ENCODE measurements around the gene DDAH2.

DNA sequence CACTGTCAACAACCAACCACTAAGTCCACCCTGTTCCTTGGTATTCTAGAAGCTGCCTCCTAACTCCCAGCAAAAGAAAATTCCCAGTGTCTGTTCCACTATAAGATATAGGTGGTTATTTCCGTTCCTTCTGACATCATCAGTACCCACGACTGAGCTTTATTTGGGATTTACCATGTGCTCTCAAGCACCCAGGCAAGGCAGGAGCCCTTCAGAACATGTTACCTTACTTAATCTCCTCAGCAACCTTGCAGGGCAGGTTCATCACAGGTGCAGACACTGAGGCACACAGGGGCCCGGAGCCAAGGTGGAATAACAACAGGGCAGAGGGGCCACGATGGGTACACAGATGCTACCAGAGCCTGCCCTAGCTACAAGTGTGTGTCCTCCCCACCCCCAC is 36.7 kb downstream of the DDAH2 start:
- TF ChIP-seq, protein P1, sequence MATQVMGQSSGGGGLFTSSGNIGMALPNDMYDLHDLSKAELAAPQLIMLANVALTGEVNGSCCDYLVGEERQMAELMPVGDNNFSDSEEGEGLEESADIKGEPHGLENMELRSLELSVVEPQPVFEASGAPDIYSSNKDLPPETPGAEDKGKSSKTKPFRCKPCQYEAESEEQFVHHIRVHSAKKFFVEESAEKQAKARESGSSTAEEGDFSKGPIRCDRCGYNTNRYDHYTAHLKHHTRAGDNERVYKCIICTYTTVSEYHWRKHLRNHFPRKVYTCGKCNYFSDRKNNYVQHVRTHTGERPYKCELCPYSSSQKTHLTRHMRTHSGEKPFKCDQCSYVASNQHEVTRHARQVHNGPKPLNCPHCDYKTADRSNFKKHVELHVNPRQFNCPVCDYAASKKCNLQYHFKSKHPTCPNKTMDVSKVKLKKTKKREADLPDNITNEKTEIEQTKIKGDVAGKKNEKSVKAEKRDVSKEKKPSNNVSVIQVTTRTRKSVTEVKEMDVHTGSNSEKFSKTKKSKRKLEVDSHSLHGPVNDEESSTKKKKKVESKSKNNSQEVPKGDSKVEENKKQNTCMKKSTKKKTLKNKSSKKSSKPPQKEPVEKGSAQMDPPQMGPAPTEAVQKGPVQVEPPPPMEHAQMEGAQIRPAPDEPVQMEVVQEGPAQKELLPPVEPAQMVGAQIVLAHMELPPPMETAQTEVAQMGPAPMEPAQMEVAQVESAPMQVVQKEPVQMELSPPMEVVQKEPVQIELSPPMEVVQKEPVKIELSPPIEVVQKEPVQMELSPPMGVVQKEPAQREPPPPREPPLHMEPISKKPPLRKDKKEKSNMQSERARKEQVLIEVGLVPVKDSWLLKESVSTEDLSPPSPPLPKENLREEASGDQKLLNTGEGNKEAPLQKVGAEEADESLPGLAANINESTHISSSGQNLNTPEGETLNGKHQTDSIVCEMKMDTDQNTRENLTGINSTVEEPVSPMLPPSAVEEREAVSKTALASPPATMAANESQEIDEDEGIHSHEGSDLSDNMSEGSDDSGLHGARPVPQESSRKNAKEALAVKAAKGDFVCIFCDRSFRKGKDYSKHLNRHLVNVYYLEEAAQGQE (tag by site-specific recombination; IDR thresholded peaks at IDR 0.05) = no peak
- TF ChIP-seq, protein P2, sequence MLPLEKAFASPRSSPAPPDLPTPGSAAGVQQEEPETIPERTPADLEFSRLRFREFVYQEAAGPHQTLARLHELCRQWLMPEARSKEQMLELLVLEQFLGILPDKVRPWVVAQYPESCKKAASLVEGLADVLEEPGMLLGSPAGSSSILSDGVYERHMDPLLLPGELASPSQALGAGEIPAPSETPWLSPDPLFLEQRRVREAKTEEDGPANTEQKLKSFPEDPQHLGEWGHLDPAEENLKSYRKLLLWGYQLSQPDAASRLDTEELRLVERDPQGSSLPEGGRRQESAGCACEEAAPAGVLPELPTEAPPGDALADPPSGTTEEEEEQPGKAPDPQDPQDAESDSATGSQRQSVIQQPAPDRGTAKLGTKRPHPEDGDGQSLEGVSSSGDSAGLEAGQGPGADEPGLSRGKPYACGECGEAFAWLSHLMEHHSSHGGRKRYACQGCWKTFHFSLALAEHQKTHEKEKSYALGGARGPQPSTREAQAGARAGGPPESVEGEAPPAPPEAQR (tag by site-specific recombination; IDR thresholded peaks at IDR 0.05) = no peak
- TF ChIP-seq ZNF24 (tag by site-specific recombination; IDR thresholded peaks at IDR 0.05) = no peak
- no peak for TF ChIP-seq ZNF600 (tag by site-specific recombination; IDR thresholded peaks at IDR 0.05)

All from HEK293 (cell line).